ENCODE measurements around the gene TIPIN. TPM values are rescaled to one million over a fixed set of nuclear protein-coding genes. Genes with fewer than 3 reads are reported as not detected.

Gene TIPIN
- total RNA-seq, 1 donor from 2014 or later, result 43.3 TPM

DNA sequence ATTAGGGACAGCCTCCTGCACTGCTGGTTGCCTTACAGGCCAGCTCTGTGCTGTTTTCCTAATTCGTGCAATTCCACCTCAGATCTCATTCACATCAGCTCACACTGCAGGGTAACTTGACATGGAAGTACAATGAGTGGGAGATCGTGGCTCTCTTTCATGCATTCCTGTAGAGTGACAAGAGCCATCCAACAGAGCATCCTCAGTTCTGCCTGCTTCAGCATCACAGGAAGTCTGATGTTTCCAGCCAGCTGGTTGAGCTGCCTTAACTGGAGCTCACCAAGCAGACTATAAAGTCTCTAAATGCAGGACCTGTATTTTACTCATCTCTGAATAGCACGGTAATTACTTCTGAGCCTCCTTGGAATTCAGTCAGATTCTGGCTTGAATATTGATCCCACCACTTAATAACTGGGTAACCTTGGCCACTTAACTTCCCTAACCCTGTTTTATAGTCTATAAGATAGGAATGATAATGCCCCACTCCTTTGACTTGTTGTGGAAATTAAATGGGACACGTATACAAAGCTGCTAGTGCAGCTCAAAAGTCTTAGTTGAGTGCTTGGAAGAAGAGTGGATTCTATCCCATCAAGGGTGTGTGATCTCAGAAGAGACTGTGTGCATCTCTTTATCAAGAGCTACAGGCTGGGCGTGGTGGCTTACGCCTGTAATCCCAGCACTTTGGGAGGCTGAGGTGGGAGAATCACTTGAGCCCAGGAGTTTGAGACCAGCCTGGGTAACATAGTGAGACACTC is 64.5 kb downstream of the TIPIN start:
- Mint-ChIP-seq H3K27me3 (ENCODE audit: low read depth) (no peaks in the 10 kb centered on the region), H3K27ac (peak overlapping the region; percentile 92), H3K9me3 (no peaks in the 10 kb centered on the region), H3K4me1 (ENCODE audit: low read depth) (peaks cover 48% of the 10 kb centered on the region), H3K4me3 (ENCODE audit: low read depth) (peak overlapping the region; percentile 89), H3K36me3 (ENCODE audit: low read depth) (peaks cover 13% of the 10 kb centered on the region)
- DNase-seq (ENCODE audit: low spot score), result no peak
- intact Hi-C loops (cut with micrococcal nuclease), result loop anchor here (10.0 kb wide), 1 partner anchor 407 kb away; no protein-coding TSS in a partner anchor

DNA sequence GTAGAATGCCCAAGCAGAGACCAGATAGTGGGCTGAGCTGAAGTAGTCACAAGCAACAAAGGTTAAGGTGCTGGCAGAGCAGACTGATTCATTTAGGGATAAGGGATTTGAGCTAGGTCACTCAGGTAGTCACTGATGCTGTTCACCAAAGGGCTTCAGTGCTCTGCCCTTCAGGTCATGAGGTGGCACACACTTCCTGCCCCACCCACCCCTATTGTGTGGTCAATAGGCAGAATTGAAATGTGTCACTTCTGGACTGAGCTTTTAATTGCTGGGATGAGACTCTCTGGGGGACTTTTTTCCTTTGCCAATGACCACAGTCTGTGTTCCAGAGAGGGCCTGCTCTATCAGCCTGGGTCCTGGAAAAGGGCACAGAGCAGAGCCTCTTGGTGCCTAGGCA is 66.0 kb downstream of the TIPIN start:
- Mint-ChIP-seq H3K4me1 (ENCODE audit: low read depth) (peaks cover 39% of the 10 kb centered on the region), H3K27me3 (ENCODE audit: low read depth) (no peaks in the 10 kb centered on the region), H3K27ac (no peak overlapping the region), H3K36me3 (ENCODE audit: low read depth) (peaks cover 5% of the 10 kb centered on the region), H3K4me3 (ENCODE audit: low read depth) (no peak overlapping the region), H3K9me3 (no peaks in the 10 kb centered on the region)
- DNase-seq (ENCODE audit: low spot score), result no peak
- intact Hi-C loops (cut with micrococcal nuclease), result loop anchor here (10.0 kb wide), 1 partner anchor 406 kb away; no protein-coding TSS in a partner anchor

- Mint-ChIP-seq H3K4me3 (ENCODE audit: low read depth) (no peak overlapping the region), H3K27ac (no peak overlapping the region), H3K27me3 (ENCODE audit: low read depth) (no peaks in the 10 kb centered on the region), H3K4me1 (ENCODE audit: low read depth) (peaks cover 35% of the 10 kb centered on the region), H3K9me3 (no peaks in the 10 kb centered on the region), H3K36me3 (ENCODE audit: low read depth) (peaks cover 4% of the 10 kb centered on the region)
- intact Hi-C loops (cut with micrococcal nuclease), result loop anchor here (10.0 kb wide), 1 partner anchor 405 kb away; no protein-coding TSS in a partner anchor
- no peak for DNase-seq (ENCODE audit: low spot score)
Observed at GRCh38 chr15:66290007-66290406, 66.5 kb downstream of the TIPIN start.

GRCh38 chr15:66288551-66289185 is 67.8 kb downstream of the TIPIN start:
- Mint-ChIP-seq H3K27ac (no peak overlapping the region), H3K27me3 (ENCODE audit: low read depth) (no peaks in the 10 kb centered on the region)

DNA sequence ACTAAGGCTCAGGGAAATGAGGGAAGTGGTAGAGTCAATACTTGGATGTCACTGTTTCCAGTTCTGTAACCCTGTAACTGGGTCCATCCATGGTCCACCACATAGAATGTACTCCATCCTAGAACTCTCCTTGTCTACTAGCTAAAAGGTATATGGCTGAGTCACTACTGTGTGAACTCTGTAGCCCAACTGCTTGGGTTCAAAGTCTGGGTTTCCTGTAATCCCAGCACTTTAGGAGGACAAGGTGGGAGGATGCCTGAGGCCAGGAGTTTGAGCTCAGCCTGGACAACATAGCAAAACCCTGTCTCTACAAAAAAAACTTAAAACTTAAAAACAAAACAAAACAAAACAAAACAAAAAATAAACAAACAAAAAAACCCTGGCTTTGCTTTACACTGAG is 68.4 kb downstream of the TIPIN start:
- H3K9me3 Mint-ChIP-seq, result no peaks in the 10 kb centered on the region
- H3K4me1 Mint-ChIP-seq (ENCODE audit: low read depth), result peaks cover 26% of the 10 kb centered on the region
- no peaks in the 10 kb centered on the region for H3K36me3 Mint-ChIP-seq (ENCODE audit: low read depth)
- intact Hi-C loops (cut with micrococcal nuclease), result no loop called here
- no peak overlapping the region for H3K4me3 Mint-ChIP-seq (ENCODE audit: low read depth)
- DNase-seq (ENCODE audit: low spot score), result no peak
- H3K27ac Mint-ChIP-seq, result no peak overlapping the region
- H3K27me3 Mint-ChIP-seq (ENCODE audit: low read depth), result no peaks in the 10 kb centered on the region

More at GRCh38 chr15:66288551-66289185, 67.8 kb downstream of the TIPIN start:
- intact Hi-C loops (cut with micrococcal nuclease), result no loop called here
- Mint-ChIP-seq H3K4me3 (ENCODE audit: low read depth) (no peak overlapping the region), H3K4me1 (ENCODE audit: low read depth) (peaks cover 26% of the 10 kb centered on the region), H3K9me3 (no peaks in the 10 kb centered on the region), H3K36me3 (ENCODE audit: low read depth) (no peaks in the 10 kb centered on the region)
- DNase-seq (ENCODE audit: low spot score), result no peak

DNA sequence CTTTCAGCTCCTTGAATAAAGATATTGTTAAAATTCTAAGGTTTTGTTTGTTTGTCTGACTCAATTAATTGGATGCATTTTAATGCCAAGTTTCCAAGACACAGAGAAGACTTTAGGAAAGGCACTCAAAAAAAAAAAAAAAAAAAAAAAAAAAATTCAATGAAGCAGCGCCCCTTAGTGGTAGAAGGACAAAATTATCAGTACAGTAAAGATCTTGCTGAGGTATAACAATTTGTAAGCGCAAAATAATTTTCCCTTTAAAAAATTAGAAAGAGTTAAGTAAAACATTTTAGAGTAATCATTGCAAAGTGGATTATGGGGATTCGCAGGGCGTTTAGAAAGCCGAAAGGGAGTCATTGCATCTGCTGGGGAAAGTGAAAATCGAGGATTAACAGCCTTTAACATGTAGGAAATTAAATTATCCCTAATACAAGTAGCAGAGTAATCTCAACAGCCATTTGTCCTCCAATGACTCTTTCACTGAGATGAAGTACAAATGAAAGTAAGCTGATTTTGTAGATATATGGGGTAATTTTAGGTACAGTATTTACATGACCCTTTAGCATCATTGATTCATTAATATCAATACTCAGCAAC is 68.9 kb downstream of the TIPIN start:
- Mint-ChIP-seq H3K27ac (no peak overlapping the region), H3K9me3 (no peaks in the 10 kb centered on the region), H3K4me3 (ENCODE audit: low read depth) (no peak overlapping the region), H3K27me3 (ENCODE audit: low read depth) (no peaks in the 10 kb centered on the region), H3K36me3 (ENCODE audit: low read depth) (no peaks in the 10 kb centered on the region), H3K4me1 (ENCODE audit: low read depth) (peaks cover 25% of the 10 kb centered on the region)
- DNase-seq (ENCODE audit: low spot score), result no peak
- intact Hi-C loops (cut with micrococcal nuclease), result no loop called here

Other genes starting within 250 kb of the TIPIN start
- gene MEGF11, start 102.9 kb downstream of the TIPIN start, total RNA-seq, result not detected in 2 replicates
- gene DIS3L, start 63.1 kb downstream of the TIPIN start, total RNA-seq, result 49.8 and 56.3 TPM in 2 replicates
- 107 and 111 TPM in 2 replicates for gene MAP2K1, start 30.2 kb upstream of the TIPIN start, total RNA-seq
- gene SNAPC5, start 141.1 kb upstream of the TIPIN start, total RNA-seq, result 23.2 and 23.9 TPM in 2 replicates
- gene RPL4, start 148.2 kb upstream of the TIPIN start, total RNA-seq, result 3,297 and 3,363 TPM in 2 replicates
- gene ZWILCH, start 148.6 kb upstream of the TIPIN start, total RNA-seq, result 33.0 and 34.5 TPM in 2 replicates
- gene LCTL, start 209.3 kb upstream of the TIPIN start, total RNA-seq, result not detected in 2 replicates

Measured in activated T-helper 2 cell treated with anti-CD3 and anti-CD28 coated beads, Interferon-gamma antibody, Interleukin-2, Interleukin-4, amounts not matched to agents 10 μg/mL and 5 μg/mL and 100 μg/mL, durations not matched to agents 14 hours and 24 hours and 36 hours (primary cell).